Spleen (tissue), 7 donors: ENCODE measurements around the gene RASSF3.

ENCODE experiments used
- CTCF ChIP-seq, 11 experiments: fragments of 200-600 bp in 7 of 11; fragments of 450-650 bp in 4 of 11; sonication (generic) in 4 of 11; IDR thresholded peaks in 8 of 11; conservative IDR thresholded peaks in 3 of 11; 1 replicate in 7 of 11; 2 replicates in 4 of 11; pipeline versions ENCODE4 v1.4.0 to v1.8.0; 2016 to 2021; ENCODE audit warnings: antibody characterized with exemption in 11 of 11, inconsistent platforms in 4 of 11, mild to moderate bottlenecking in 1 of 11
- POLR2A ChIP-seq, 3 donors: fragments of 450-650 bp; IDR thresholded peaks; one replicate each; pipeline ENCODE4 v1.5.1; 2017; ENCODE audit warnings: antibody characterized with exemption in 3 of 3, mild to moderate bottlenecking in 1 of 3
- POLR2AphosphoS5 ChIP-seq, 3 donors: sonication (generic); formaldehyde crosslinking; IDR thresholded peaks; one replicate each; pipeline ENCODE4 v1.5.1; 2017; ENCODE audit warnings: antibody characterized with exemption in 3 of 3
- donor health status: DM: no; HTN: no; CAD: no; lungs with moderate emphysema.
- donor health status: DM: no; HTN: no; CAD: no.
- donor health status: DM: no; HTN: no; CAD: no.

GRCh38 chr12:64612843-64613242 lies 2.5 kb downstream of the RASSF3 start:
- TF ChIP-seq POLR2AphosphoS5 (IDR thresholded peaks at IDR 0.05) (no peak), POLR2A (IDR thresholded peaks at IDR 0.05) (no peak), CTCF (IDR thresholded peaks at IDR 0.05 in 8 of 11, conservative IDR thresholded peaks at IDR 0.05 in 3 of 11) (no peak)
